HCT116 (cell line): ENCODE data around the gene WDR82.

Experiments used
- CEBPB ChIP-seq: IDR thresholded peaks from 2 replicates; pipeline ENCODE4 v1.6.1; 2012; ENCODE audit warnings: low read depth
- EGR1 ChIP-seq: IDR thresholded peaks from 2 replicates; pipeline ENCODE4 v1.6.1; 2012; ENCODE audit warnings: low read depth
- EZH2 ChIP-seq: fragments of 200-600 bp; sonication (generic); IDR thresholded peaks from 2 replicates; pipeline ENCODE4 v1.6.1; 2017; ENCODE audit warnings: antibody characterized with exemption, mixed run types
- EZH2phosphoT487 ChIP-seq: fragments of 200-600 bp; IDR thresholded peaks from 2 replicates; pipeline ENCODE4 v1.6.1; 2018; ENCODE audit warnings: antibody characterized with exemption, borderline replicate concordance
- JUND ChIP-seq: IDR thresholded peaks from 2 replicates; pipeline ENCODE4 v1.6.1; 2012
- POLR2A ChIP-seq: IDR thresholded peaks from 2 replicates; pipeline ENCODE4 v1.7.0; 2011; ENCODE audit warnings: borderline replicate concordance; ENCODE audit not compliant: insufficient read depth, insufficient read length; ENCODE audit errors: extremely low read depth
- POLR2AphosphoS5 ChIP-seq: IDR thresholded peaks from 2 replicates; pipeline ENCODE4 v1.6.1; 2011; ENCODE audit warnings: mild to moderate bottlenecking, low read depth, low read length, moderate library complexity
- YY1 ChIP-seq: IDR thresholded peaks from 2 replicates; pipeline ENCODE4 v1.6.1; 2011; ENCODE audit warnings: low read length, low read depth, moderate library complexity, mild to moderate bottlenecking; ENCODE audit not compliant: insufficient replicate concordance; ENCODE audit errors: extremely low read depth
- TF ChIP-seq, protein P1 (sequence below), 3 experiments: fragments of 200-600 bp in 1 of 3; sonication (generic) in 1 of 3; IDR thresholded peaks in 2 of 3; conservative IDR thresholded peaks in 1 of 3; 2 replicates each; pipeline ENCODE4 v1.5.1; 2012 to 2017; ENCODE audit warnings: low read depth in 2 of 3, low read length in 2 of 3, antibody characterized with exemption in 1 of 3, borderline replicate concordance in 1 of 3, control low read depth in 1 of 3, mild to moderate bottlenecking in 1 of 3, mixed read lengths in 1 of 3, mixed run types in 1 of 3, moderate library complexity in 1 of 3; ENCODE audit not compliant: insufficient read depth in 1 of 3
- TF ChIP-seq, protein P2 (sequence below): IDR thresholded peaks from 2 replicates; pipeline ENCODE4 v1.6.1; 2012; ENCODE audit warnings: low read depth

DNA sequence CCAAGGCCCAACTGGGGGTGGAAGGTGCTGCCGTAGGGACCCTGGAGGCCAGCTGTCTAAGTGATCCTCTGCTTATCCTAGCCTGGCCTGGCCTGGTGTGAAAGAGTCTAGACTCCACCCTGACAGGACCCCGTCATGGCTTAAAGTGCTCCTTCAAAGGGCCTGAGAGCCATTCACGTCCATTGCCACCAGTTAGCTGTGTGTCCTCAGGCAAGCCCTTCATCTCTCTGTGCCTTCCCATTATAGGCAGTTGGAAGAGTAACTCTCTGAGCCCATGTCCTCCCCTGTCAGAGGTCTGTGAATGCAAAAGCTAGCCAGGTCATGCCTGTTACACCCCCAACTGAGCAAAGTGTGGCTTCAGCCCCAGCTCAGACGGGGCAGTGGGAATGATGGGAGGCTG is 28.5 kb upstream of the WDR82 start:
- TF ChIP-seq, protein P1, sequence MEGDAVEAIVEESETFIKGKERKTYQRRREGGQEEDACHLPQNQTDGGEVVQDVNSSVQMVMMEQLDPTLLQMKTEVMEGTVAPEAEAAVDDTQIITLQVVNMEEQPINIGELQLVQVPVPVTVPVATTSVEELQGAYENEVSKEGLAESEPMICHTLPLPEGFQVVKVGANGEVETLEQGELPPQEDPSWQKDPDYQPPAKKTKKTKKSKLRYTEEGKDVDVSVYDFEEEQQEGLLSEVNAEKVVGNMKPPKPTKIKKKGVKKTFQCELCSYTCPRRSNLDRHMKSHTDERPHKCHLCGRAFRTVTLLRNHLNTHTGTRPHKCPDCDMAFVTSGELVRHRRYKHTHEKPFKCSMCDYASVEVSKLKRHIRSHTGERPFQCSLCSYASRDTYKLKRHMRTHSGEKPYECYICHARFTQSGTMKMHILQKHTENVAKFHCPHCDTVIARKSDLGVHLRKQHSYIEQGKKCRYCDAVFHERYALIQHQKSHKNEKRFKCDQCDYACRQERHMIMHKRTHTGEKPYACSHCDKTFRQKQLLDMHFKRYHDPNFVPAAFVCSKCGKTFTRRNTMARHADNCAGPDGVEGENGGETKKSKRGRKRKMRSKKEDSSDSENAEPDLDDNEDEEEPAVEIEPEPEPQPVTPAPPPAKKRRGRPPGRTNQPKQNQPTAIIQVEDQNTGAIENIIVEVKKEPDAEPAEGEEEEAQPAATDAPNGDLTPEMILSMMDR (IDR thresholded peaks at IDR 0.05 in 2 of 3, conservative IDR thresholded peaks at IDR 0.05 in 1 of 3; ENCODE audit: borderline replicate concordance in 1 of 3, insufficient read depth in 1 of 3, low read depth in 2 of 3, low read length in 2 of 3) = no peak
- TF ChIP-seq EGR1 = no peak
- no peak for TF ChIP-seq EZH2phosphoT487
- no peak for TF ChIP-seq POLR2A
- no peak for TF ChIP-seq EZH2
- no peak for TF ChIP-seq POLR2AphosphoS5
- TF ChIP-seq, protein P2, sequence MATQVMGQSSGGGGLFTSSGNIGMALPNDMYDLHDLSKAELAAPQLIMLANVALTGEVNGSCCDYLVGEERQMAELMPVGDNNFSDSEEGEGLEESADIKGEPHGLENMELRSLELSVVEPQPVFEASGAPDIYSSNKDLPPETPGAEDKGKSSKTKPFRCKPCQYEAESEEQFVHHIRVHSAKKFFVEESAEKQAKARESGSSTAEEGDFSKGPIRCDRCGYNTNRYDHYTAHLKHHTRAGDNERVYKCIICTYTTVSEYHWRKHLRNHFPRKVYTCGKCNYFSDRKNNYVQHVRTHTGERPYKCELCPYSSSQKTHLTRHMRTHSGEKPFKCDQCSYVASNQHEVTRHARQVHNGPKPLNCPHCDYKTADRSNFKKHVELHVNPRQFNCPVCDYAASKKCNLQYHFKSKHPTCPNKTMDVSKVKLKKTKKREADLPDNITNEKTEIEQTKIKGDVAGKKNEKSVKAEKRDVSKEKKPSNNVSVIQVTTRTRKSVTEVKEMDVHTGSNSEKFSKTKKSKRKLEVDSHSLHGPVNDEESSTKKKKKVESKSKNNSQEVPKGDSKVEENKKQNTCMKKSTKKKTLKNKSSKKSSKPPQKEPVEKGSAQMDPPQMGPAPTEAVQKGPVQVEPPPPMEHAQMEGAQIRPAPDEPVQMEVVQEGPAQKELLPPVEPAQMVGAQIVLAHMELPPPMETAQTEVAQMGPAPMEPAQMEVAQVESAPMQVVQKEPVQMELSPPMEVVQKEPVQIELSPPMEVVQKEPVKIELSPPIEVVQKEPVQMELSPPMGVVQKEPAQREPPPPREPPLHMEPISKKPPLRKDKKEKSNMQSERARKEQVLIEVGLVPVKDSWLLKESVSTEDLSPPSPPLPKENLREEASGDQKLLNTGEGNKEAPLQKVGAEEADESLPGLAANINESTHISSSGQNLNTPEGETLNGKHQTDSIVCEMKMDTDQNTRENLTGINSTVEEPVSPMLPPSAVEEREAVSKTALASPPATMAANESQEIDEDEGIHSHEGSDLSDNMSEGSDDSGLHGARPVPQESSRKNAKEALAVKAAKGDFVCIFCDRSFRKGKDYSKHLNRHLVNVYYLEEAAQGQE = no peak
- no peak for TF ChIP-seq CEBPB
- no peak for TF ChIP-seq YY1
- TF ChIP-seq JUND = no peak
